RWPE1 (cell line): ENCODE results near the gene ZMIZ1.

Experiments used
- CTCF ChIA-PET: fragments of 350-600 bp; sonication (Branson Sonifier 250); formaldehyde crosslinking; extraction: SDS; loops from one replicate; lab custom pipeline; 2021; lab: Yijun Ruan, JAX
- POLR2A ChIA-PET: fragments of 400-600 bp; formaldehyde crosslinking; extraction: SDS; loops from one replicate; lab custom pipeline; 2020; ENCODE audit warnings: antibody characterized with exemption; ENCODE audit not compliant: low non-redundant PET; lab: Yijun Ruan, JAX
- DNase-seq: peaks from one replicate; pipeline ENCODE4 v3.0.0; 2012; ENCODE audit warnings: low spot score
- H3K27ac ChIP-seq: fragments of 450-650 bp; 2 replicates; pipeline ENCODE4 v1.5.1; 2017
- TF ChIP-seq, protein P1 (sequence below): fragments of 450-650 bp; conservative IDR thresholded peaks from 2 replicates; pipeline ENCODE4 v1.5.1; 2017; ENCODE audit warnings: low read depth, mild to moderate bottlenecking

ZMIZ1 gene

DNA sequence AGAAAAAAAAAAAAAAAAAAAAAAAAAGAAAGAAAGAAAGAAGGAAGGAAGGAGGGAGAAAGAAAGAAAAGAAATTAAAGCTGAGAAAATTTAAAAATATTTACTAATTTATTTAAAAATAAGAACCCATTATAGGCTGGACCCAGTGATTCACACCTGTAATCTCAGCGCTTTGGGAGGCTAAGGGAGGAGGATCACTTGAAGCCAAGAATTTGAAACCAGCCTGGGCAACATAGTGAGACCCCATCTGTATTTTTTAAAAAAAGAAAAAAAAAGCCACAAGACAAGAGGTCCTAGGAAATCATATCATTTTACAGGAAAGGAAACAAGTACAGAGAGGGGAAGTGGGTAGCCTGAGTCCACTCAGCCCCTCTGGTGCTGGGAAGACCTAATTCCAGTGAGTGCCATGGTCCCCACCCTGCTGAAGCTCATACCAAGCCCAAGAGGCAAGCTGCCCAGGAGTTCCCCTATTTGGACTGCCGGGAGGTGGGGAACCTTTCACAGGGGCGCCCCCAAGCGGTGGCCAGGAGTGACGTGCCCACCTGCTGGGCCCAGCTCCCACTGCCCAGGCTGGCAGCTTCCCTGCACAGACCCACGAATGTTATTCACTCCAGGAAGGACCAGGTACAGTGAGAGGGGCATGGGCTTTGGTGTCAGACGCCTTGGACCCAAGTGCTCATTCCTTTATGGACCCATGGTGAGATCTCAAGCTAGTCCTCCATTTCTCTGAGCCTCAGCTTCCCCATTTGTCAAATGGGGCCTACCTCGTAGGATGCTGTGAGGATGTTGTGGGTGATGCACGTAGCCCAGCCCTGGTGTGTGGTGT is 133.6 kb downstream of the ZMIZ1 start:
- peak overlapping the region; percentile 1; the same call in 1 of the 2 replicates for H3K27ac ChIP-seq
- TF ChIP-seq, protein P1, sequence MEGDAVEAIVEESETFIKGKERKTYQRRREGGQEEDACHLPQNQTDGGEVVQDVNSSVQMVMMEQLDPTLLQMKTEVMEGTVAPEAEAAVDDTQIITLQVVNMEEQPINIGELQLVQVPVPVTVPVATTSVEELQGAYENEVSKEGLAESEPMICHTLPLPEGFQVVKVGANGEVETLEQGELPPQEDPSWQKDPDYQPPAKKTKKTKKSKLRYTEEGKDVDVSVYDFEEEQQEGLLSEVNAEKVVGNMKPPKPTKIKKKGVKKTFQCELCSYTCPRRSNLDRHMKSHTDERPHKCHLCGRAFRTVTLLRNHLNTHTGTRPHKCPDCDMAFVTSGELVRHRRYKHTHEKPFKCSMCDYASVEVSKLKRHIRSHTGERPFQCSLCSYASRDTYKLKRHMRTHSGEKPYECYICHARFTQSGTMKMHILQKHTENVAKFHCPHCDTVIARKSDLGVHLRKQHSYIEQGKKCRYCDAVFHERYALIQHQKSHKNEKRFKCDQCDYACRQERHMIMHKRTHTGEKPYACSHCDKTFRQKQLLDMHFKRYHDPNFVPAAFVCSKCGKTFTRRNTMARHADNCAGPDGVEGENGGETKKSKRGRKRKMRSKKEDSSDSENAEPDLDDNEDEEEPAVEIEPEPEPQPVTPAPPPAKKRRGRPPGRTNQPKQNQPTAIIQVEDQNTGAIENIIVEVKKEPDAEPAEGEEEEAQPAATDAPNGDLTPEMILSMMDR, result no peak; the same call in 1 of the 2 replicates
- CTCF ChIA-PET, result interaction anchor here (0.5 to 0.8 kb wide), 8 partner anchors 9 to 966 kb away, joined by 3 to 6 read pairs (median 3); no protein-coding TSS in a partner anchor
- POLR2A ChIA-PET, result no interaction called here
- no peak for DNase-seq

DNA sequence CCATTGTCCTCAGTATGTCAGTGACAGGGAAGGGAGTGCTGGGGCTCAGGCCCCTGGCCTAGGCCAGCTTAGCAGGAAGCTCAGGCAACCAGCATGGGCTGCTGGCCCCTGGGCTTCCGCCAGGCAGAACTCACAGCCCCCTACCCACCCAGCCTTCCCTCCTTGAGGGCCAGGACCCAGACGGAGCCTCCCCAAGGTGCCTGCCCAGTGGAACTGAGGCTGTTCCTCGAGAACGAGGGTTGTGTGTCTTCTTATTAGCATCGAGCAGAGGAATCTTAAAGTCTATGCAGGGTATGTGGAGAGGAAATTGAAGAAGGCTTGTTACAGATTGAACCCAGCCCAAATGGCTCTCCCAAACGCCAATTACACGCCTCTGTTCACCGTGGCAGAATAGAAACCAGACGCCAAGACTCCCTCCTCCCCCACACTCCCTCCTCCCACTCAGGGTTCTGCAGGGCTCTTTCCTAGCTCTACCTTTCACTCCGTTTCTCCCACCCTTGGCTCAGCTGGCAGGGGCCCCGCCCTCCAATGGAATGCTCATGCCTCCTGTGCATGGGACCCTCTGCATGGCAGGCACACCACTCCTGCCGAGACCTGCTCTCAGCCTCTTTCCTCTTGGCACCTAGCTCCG is 134.4 kb downstream of the ZMIZ1 start:
- no peak for DNase-seq
- CTCF ChIA-PET, result interaction anchor here (0.5 to 2.0 kb wide), 5 partner anchors 8 to 97 kb away, joined by 3 to 10 read pairs (median 3); no protein-coding TSS in a partner anchor
- POLR2A ChIA-PET, result no interaction called here
- TF ChIP-seq, protein P1, result no peak
- peak overlapping the region; percentile 1; the same call in 1 of the 2 replicates for H3K27ac ChIP-seq

DNA sequence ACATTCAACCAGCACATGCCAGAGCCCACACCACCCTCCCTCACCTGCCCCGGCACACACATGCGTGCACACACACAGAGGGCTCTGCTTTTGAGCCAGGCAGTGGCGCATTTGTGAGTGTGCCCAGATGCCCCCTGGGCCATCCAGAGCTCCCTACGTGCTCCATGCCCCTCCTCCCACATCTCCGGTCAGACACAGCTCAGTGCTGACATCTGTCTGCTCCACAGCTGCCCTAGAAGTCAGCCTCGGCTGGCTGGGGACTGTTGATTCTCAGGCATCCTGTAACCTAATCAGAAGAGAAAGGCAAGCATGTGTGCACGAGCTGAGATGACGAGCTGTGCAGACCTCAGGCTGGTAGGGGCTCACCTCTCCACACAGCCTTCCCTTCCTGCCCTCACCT is 135.1 kb downstream of the ZMIZ1 start:
- no peak overlapping the region for H3K27ac ChIP-seq

DNA sequence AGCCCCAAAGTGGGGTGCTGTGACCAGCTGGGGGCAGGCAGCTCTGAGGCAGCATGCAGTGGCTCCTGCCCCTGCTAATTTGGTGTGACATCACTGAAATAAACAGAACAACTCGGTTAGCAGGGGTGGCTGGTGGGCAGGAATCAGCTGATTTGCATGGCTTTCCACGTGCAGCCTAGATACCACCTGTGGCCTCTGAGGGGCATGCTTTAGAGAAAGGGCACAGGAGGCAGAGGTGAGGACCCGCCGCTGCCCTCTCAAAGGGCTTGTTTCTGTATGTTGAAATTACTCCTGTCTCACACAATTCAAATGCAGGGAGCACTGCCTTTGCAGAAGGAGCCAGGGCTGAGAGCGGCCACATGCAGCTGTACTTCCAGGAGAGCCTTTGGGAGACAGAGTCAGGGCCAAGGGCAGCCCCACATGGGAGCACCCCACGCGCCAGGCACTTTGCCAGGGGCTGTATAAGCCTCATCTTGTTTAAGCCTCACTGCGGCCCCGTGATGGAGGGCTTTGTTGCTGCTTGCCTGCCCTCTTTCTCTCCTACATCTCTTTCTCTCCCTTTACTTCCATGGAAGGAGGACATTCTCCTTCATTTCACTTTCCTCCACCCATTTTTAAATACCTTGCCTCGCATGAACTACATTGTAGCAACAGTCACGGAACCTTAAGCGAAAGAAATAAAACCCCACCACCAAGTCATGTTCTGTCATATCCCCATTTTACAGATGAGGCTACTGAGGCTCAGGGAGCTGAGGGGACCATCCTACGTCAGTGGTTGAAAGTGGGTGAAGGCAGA is 137.7 kb downstream of the ZMIZ1 start:
- peak overlapping the region; percentile 51 for H3K27ac ChIP-seq
- no peak for DNase-seq
- ChIA-PET POLR2A (no interaction called here), CTCF (interaction anchor here (0.8 kb wide), 1 partner anchor 11 kb away, joined by 4 read pairs; no protein-coding TSS in a partner anchor)
- TF ChIP-seq, protein P1, result no peak

More for the DNA sequence above, 135.1 kb downstream of the ZMIZ1 start:
- TF ChIP-seq, protein P1, result no peak
- ChIA-PET CTCF (interaction anchor here (2.0 kb wide), 1 partner anchor 9 kb away, joined by 10 read pairs; no protein-coding TSS in a partner anchor), POLR2A (no interaction called here)
- no peak for DNase-seq

DNA sequence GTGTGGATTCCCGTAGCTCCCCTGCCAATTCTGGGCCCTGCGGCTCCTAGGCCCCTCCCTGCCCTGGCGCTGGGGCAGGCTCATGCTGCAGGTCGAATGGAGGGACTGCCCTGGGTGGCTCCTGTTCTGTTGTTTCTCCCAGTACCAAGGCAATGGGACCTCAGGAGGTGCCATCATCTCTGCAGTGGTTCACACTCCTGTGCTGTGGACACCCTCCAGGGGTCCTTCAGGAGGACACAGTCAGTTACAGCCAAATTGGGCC is 138.3 kb downstream of the ZMIZ1 start:
- TF ChIP-seq, protein P1, result no peak
- H3K27ac ChIP-seq, result peak overlapping the region; percentile 51
- ChIA-PET CTCF (no interaction called here), POLR2A (no interaction called here)
- DNase-seq, result no peak

DNA sequence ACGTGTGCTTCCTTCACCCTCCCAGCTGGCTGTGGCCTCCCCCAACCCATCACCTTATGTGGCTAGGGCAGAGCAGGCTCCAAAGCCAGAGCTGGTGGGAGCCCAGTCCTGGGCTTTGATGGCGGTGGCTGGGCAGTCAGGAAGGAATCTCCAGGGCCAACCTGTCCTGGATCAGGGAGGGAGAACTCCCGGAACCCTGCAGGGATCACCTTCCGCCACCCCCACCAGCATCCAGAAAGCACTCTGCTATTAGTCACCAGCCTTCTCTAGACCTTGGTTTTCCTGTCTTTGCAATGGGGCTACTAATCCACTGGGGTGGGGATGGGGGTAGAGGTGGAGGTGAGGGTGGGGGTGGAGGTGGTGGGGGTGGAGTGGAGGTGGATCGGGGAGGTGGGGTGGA is 139.0 kb downstream of the ZMIZ1 start:
- no peak for DNase-seq
- POLR2A ChIA-PET, result no interaction called here
- peak overlapping the region; percentile 51 for H3K27ac ChIP-seq
- CTCF ChIA-PET, result no interaction called here
- TF ChIP-seq, protein P1, result no peak
